H1 (cell line): ENCODE data around the gene PRKCA. TPM values are rescaled to one million over a fixed set of nuclear protein-coding genes. Genes with fewer than 3 reads are reported as not detected.
A peak's percentile ranks its signal among the peaks of the same experiment; 100 is the strongest.

Source experiments
- CTCF ChIA-PET: fragments of 300-600 bp; sonication (Branson Sonifier 250); formaldehyde crosslinking; loops from one replicate; lab custom pipeline; 2021; ENCODE audit not compliant: partially characterized antibody; lab: Charles Lee
- POLR2A ChIA-PET: fragments of 300-600 bp; sonication (Branson Sonifier 250); formaldehyde crosslinking; loops from one replicate; lab custom pipeline; 2021; ENCODE audit warnings: inconsistent platforms; ENCODE audit not compliant: partially characterized antibody; lab: Charles Lee
- DNase-seq, 2 experiments: peaks; one replicate each; pipeline versions ENCODE4 v3.0.0 to v3.0.0-alpha.2; 2010 to 2022; ENCODE audit warnings: low spot score in 2 of 2, low read depth in 1 of 2, mixed read lengths in 1 of 2
- FAIRE-seq: peaks from 2 replicates; lab custom pipeline; 2011; peaks lifted over from hg19 to GRCh38; lab: Jason Lieb, UNC
- H2AFZ ChIP-seq: 2 replicates; pipeline ENCODE4 v1.8.1; 2012; ENCODE audit warnings: low read length, inconsistent platforms
- H2AK5ac ChIP-seq: 2 replicates; pipeline ENCODE4 v1.6.1; 2013; ENCODE audit warnings: low read depth, low read length
- H2BK120ac ChIP-seq: replicated peaks from 2 replicates; pipeline ENCODE3; 2013; ENCODE audit warnings: low read depth, low read length, inconsistent platforms
- H2BK12ac ChIP-seq: 2 replicates; pipeline ENCODE4 v1.6.1; 2013; ENCODE audit warnings: low read depth, low read length
- H2BK15ac ChIP-seq: 2 replicates; pipeline ENCODE4 v1.6.1; 2013; ENCODE audit warnings: low read length
- H2BK20ac ChIP-seq: 2 replicates; pipeline ENCODE4 v1.6.1; 2013; ENCODE audit warnings: low read length
- H2BK5ac ChIP-seq: 2 replicates; pipeline ENCODE4 v1.6.1; 2013; ENCODE audit warnings: low read depth, low read length
- H3K14ac ChIP-seq: 2 replicates; pipeline ENCODE4 v1.6.1; 2013; ENCODE audit warnings: inconsistent platforms; ENCODE audit not compliant: insufficient read length
- H3K18ac ChIP-seq: 2 replicates; pipeline ENCODE4 v1.6.1; 2013; ENCODE audit warnings: low read length; ENCODE audit errors: extremely low read depth
- H3K23ac ChIP-seq: 2 replicates; pipeline ENCODE4 v1.6.1; 2013; ENCODE audit warnings: inconsistent platforms; ENCODE audit not compliant: insufficient read length
- H3K23me2 ChIP-seq: 2 replicates; pipeline ENCODE4 v1.6.1; 2013; ENCODE audit warnings: low read depth, low read length
- H3K27ac ChIP-seq: 2 replicates; pipeline ENCODE4 v1.6.1; 2011; ENCODE audit warnings: low read depth, low read length, inconsistent platforms
- H3K27me3 ChIP-seq, 4 experiments: replicated peaks in 1 of 4; 1 replicate in 1 of 4; 2 replicates in 3 of 4; pipeline versions ENCODE4 v1.6.1 to v1.8.1; 2011 to 2013; ENCODE audit warnings: low read length in 3 of 4, mild to moderate bottlenecking in 3 of 4, inconsistent platforms in 2 of 4, mixed read lengths in 2 of 4, moderate library complexity in 1 of 4; ENCODE audit not compliant: control insufficient read depth in 3 of 4, insufficient read depth in 3 of 4; ENCODE audit errors: extremely low read depth in 1 of 4
- H3K36me3 ChIP-seq, 4 experiments: 2 replicates each; pipeline versions ENCODE4 v1.6.1 to v1.8.1; 2011 to 2013; ENCODE audit warnings: mild to moderate bottlenecking in 4 of 4, low read length in 3 of 4, moderate library complexity in 2 of 4, control low read depth in 1 of 4, inconsistent platforms in 1 of 4; ENCODE audit not compliant: insufficient read depth in 4 of 4, control insufficient read depth in 2 of 4
- H3K4ac ChIP-seq: replicated peaks from 2 replicates; pipeline ENCODE3; 2013; ENCODE audit warnings: low read length, low read depth, mixed read lengths, inconsistent platforms; ENCODE audit not compliant: insufficient read length
- H3K4me1 ChIP-seq, 4 experiments: replicated peaks in 1 of 4; 1 replicate in 1 of 4; 2 replicates in 3 of 4; pipeline versions ENCODE4 v1.6.1 to v1.8.1; 2011 to 2013; ENCODE audit warnings: low read length in 3 of 4, inconsistent platforms in 2 of 4, mixed read lengths in 1 of 4; ENCODE audit not compliant: insufficient read depth in 4 of 4, control insufficient read depth in 3 of 4
- H3K4me2 ChIP-seq, 2 experiments: 2 replicates each; pipeline versions ENCODE4 v1.6.1 to v1.8.1; 2011 to 2013; ENCODE audit warnings: low read depth in 2 of 2, low read length in 2 of 2, control low read depth in 1 of 2, inconsistent platforms in 1 of 2, mild to moderate bottlenecking in 1 of 2; ENCODE audit not compliant: insufficient read depth in 1 of 2
- H3K4me3 ChIP-seq, 4 experiments: fragments of 200-600, 300-600 bp in 1 of 4; sonication (generic), shearing (Covaris generic), sonication (Bioruptor Twin) in 1 of 4; 2 replicates each; pipeline versions ENCODE4 v1.5.1 to v1.8.1; 2011 to 2016; ENCODE audit warnings: low read length in 4 of 4, low read depth in 3 of 4, control low read depth in 2 of 4, inconsistent platforms in 2 of 4, mild to moderate bottlenecking in 2 of 4, mixed read lengths in 1 of 4, moderate library complexity in 1 of 4; ENCODE audit not compliant: insufficient read depth in 2 of 4; ENCODE audit errors: extremely low read depth in 1 of 4
- H3K56ac ChIP-seq: replicated peaks from 2 replicates; pipeline ENCODE3; 2013; ENCODE audit warnings: low read depth, mild to moderate bottlenecking, mixed read lengths, low read length, inconsistent platforms; ENCODE audit not compliant: insufficient read length
- H3K79me1 ChIP-seq: 2 replicates; pipeline ENCODE4 v1.6.1; 2013; ENCODE audit warnings: low read depth, low read length, control low read depth
- H3K79me2 ChIP-seq, 2 experiments: 2 replicates each; pipeline versions ENCODE4 v1.6.1 to v1.8.1; 2012 to 2013; ENCODE audit warnings: low read length in 2 of 2, mild to moderate bottlenecking in 2 of 2, inconsistent platforms in 1 of 2; ENCODE audit not compliant: insufficient read depth in 2 of 2, control insufficient read depth in 1 of 2
- H3K9ac ChIP-seq, 4 experiments: replicated peaks in 1 of 4; 1 replicate in 1 of 4; 2 replicates in 3 of 4; pipeline versions ENCODE4 v1.6.1 to v1.8.1; 2011 to 2013; ENCODE audit warnings: low read depth in 3 of 4, low read length in 3 of 4, control low read depth in 2 of 4, mild to moderate bottlenecking in 2 of 4, moderate library complexity in 2 of 4, inconsistent platforms in 1 of 4; ENCODE audit errors: extremely low read depth in 1 of 4
- H3K9me3 ChIP-seq, 2 experiments: 2 replicates each; pipeline versions ENCODE4 v1.6.1 to v1.8.1; 2012 to 2013; ENCODE audit warnings: mild to moderate bottlenecking in 2 of 2, moderate library complexity in 2 of 2, control low read depth in 1 of 2, inconsistent platforms in 1 of 2, low read depth in 1 of 2, low read length in 1 of 2, mixed read lengths in 1 of 2; ENCODE audit not compliant: insufficient read depth in 2 of 2
- H4K20me1 ChIP-seq, 2 experiments: replicated peaks in 1 of 2; 2 replicates each; pipeline versions ENCODE3 to v1.8.1; 2011 to 2013; ENCODE audit warnings: inconsistent platforms in 2 of 2, low read length in 2 of 2, mild to moderate bottlenecking in 1 of 2; ENCODE audit not compliant: insufficient read depth in 2 of 2, control insufficient read depth in 1 of 2
- H4K5ac ChIP-seq: 2 replicates; pipeline ENCODE4 v1.6.1; 2013; ENCODE audit warnings: low read length, low read depth, mixed read lengths, inconsistent platforms; ENCODE audit not compliant: insufficient read length
- H4K8ac ChIP-seq: 2 replicates; pipeline ENCODE4 v1.8.0; 2013; ENCODE audit warnings: mild to moderate bottlenecking, moderate library complexity, low read length, inconsistent platforms; ENCODE audit not compliant: insufficient read depth; ENCODE audit errors: extremely low read depth
- H4K91ac ChIP-seq: replicated peaks from 2 replicates; pipeline ENCODE3; 2013; ENCODE audit warnings: low read length, mixed read lengths, inconsistent platforms; ENCODE audit not compliant: insufficient read length
- POLR2AphosphoS5 ChIP-seq: IDR thresholded peaks from 2 replicates; pipeline ENCODE4 v1.6.1; 2011; ENCODE audit warnings: low read depth, low read length
- RAD21 ChIP-seq, 2 experiments: IDR thresholded peaks in 1 of 2; conservative IDR thresholded peaks in 1 of 2; 2 replicates each; pipeline ENCODE4 v1.6.1; 2011; ENCODE audit warnings: low read depth in 2 of 2, low read length in 2 of 2, improper control_type of control experiment in 1 of 2, inconsistent platforms in 1 of 2, mild to moderate bottlenecking in 1 of 2, moderate library complexity in 1 of 2
- SIRT6 ChIP-seq: IDR thresholded peaks from one replicate; pipeline ENCODE4 v1.7.1; 2012; ENCODE audit warnings: low read length, inconsistent platforms
- WGBS, 2 experiments: shearing (Covaris generic) in 1 of 2; methylation state at CpG; one replicate each; pipeline versions ENCODE4 v1.1.6 to v1.1.7; 2013 to 2015; ENCODE audit warnings: low lambda C conversion rate in 2 of 2, mixed read lengths in 2 of 2, inconsistent platforms in 1 of 2, low coverage in 1 of 2, missing lambda C conversion rate in 1 of 2; ENCODE audit not compliant: insufficient replicate concordance in 2 of 2, insufficient coverage in 1 of 2, insufficient read length in 1 of 2; ENCODE audit errors: extremely low coverage in 1 of 2, missing lambda C conversion rate in 1 of 2; 5-methylcytosine and 5-hydroxymethylcytosine counted together
- polyA plus RNA-seq, 7 experiments: library from polyadenylated mRNA; depleted of rRNA in 3 of 7; stranded (reverse) in 5 of 7; unstranded in 2 of 7; fragments of >200 nt in 5 of 7; fragments of 200-250 nt in 2 of 7; gene quantifications; 1 replicate in 5 of 7; 2 replicates in 1 of 7; 4 replicates in 1 of 7; pipeline versions ENCODE4 v1.2.1 to v1.2.3, GENCODE V29; 2011 to 2013; ENCODE audit warnings: missing spikeins in 2 of 7, mixed read lengths in 2 of 7
- total RNA-seq: library from RNA; stranded (reverse); fragmentation: NEBNext Ultra II Directional; extraction: Animal tissue kit (Norgen Biotek cat#: 25700); gene quantifications from 2 replicates; pipeline ENCODE4 v1.2.1, GENCODE V29; 2021
- TF ChIP-seq, protein P1 (sequence below), 3 experiments: IDR thresholded peaks; 1 replicate in 2 of 3; 2 replicates in 1 of 3; pipeline versions ENCODE4 v1.5.1 to v1.6.1; 2011; ENCODE audit warnings: low read length in 3 of 3, mild to moderate bottlenecking in 3 of 3, inconsistent platforms in 2 of 3, low read depth in 1 of 3, moderate library complexity in 1 of 3; ENCODE audit not compliant: insufficient read depth in 1 of 3; ENCODE audit errors: control extremely low read depth in 1 of 3
- TF ChIP-seq, protein P2 (sequence below): IDR thresholded peaks from 2 replicates; pipeline ENCODE4 v1.6.1; 2011; ENCODE audit warnings: low read length, improper control_type of control experiment
- TF ChIP-seq, protein P3 (sequence below): IDR thresholded peaks from 2 replicates; pipeline ENCODE4 v1.6.1; 2011; ENCODE audit warnings: low read depth, mild to moderate bottlenecking, low read length; ENCODE audit not compliant: insufficient read depth

Gene PRKCA
- total and polyA plus RNA-seq, 2 of the 8 experiments (the other 6 are each of a cell fraction or from before 2014, with no cell fraction given), result 5.8 to 17.8 TPM

DNA sequence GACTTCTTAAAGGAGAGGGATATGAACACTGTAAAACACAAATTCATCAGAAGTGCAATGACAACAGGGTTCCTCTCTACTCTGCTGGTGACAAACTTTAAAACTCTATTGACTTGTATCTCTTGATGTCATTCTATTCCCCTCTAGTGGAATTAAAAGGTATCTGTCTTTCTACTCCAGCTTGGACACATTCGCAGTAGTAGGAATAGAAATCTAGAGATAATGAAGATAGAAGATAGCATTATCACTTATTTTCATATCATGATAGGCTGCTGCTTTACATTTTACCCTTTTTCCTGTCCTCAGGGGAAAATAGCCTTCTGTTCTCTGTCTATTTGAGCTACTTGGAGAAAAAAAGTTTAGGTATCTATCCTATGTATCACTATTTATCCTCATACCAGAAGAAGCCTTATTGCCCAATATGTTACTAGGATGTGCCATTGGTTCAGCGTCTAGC, 322.9 kb downstream of the PRKCA start:
- no peak overlapping the region for H3K4me3 ChIP-seq
- H3K36me3 ChIP-seq, result no peaks in the 10 kb centered on the region
- H3K56ac ChIP-seq, result no peak overlapping the region
- H4K20me1 ChIP-seq, result no peaks in the 10 kb centered on the region
- DNase-seq (no peak), FAIRE-seq (no peak)
- H3K79me1 ChIP-seq, result no peaks in the 10 kb centered on the region
- H2BK15ac ChIP-seq, result no peak overlapping the region
- H4K5ac ChIP-seq, result no peak overlapping the region
- no peak overlapping the region for H3K18ac ChIP-seq
- no peak overlapping the region for H2AFZ ChIP-seq
- CTCF ChIA-PET, result interaction anchor here (0.6 to 1.6 kb wide), 12 partner anchors 10 to 709 kb away, joined by 3 to 6 read pairs (median 3); no protein-coding TSS in a partner anchor
- TF ChIP-seq SIRT6 (no peak), POLR2AphosphoS5 (no peak), RAD21 (IDR thresholded peaks at IDR 0.05 in 1 of 2, conservative IDR thresholded peaks at IDR 0.05 in 1 of 2; ENCODE audit: low read depth in 2 of 2, low read length in 2 of 2) (peak; percentile 80)
- TF ChIP-seq, protein P1, sequence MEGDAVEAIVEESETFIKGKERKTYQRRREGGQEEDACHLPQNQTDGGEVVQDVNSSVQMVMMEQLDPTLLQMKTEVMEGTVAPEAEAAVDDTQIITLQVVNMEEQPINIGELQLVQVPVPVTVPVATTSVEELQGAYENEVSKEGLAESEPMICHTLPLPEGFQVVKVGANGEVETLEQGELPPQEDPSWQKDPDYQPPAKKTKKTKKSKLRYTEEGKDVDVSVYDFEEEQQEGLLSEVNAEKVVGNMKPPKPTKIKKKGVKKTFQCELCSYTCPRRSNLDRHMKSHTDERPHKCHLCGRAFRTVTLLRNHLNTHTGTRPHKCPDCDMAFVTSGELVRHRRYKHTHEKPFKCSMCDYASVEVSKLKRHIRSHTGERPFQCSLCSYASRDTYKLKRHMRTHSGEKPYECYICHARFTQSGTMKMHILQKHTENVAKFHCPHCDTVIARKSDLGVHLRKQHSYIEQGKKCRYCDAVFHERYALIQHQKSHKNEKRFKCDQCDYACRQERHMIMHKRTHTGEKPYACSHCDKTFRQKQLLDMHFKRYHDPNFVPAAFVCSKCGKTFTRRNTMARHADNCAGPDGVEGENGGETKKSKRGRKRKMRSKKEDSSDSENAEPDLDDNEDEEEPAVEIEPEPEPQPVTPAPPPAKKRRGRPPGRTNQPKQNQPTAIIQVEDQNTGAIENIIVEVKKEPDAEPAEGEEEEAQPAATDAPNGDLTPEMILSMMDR (IDR thresholded peaks at IDR 0.05; ENCODE audit: control extremely low read depth in 1 of 3, insufficient read depth in 1 of 3, low read depth in 1 of 3, low read length in 3 of 3), result peak in 2 of 3 experiments; percentile 45 to 47; a peak in 2 of 4 replicates
- TF ChIP-seq, protein P2, sequence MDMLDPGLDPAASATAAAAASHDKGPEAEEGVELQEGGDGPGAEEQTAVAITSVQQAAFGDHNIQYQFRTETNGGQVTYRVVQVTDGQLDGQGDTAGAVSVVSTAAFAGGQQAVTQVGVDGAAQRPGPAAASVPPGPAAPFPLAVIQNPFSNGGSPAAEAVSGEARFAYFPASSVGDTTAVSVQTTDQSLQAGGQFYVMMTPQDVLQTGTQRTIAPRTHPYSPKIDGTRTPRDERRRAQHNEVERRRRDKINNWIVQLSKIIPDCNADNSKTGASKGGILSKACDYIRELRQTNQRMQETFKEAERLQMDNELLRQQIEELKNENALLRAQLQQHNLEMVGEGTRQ, result no peak
- TF ChIP-seq, protein P3, sequence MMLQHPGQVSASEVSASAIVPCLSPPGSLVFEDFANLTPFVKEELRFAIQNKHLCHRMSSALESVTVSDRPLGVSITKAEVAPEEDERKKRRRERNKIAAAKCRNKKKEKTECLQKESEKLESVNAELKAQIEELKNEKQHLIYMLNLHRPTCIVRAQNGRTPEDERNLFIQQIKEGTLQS, result no peak
- H3K4ac ChIP-seq, result no peak overlapping the region
- H3K23ac ChIP-seq, result no peak overlapping the region
- no peak overlapping the region for H2BK20ac ChIP-seq
- H3K79me2 ChIP-seq, result no peaks in the 10 kb centered on the region
- H2AK5ac ChIP-seq, result no peak overlapping the region
- H3K9ac ChIP-seq, result no peak overlapping the region
- H4K8ac ChIP-seq, result no peak overlapping the region
- H4K91ac ChIP-seq, result no peak overlapping the region
- no peak overlapping the region for H3K27ac ChIP-seq
- H3K27me3 ChIP-seq, result no peaks in the 10 kb centered on the region
- no peaks in the 10 kb centered on the region for H3K4me1 ChIP-seq
- 84% methylated on average over 2 of the region's 2 CpGs; no CpG with 5 or more reads in 1 of the 2 experiments for WGBS, 2 experiments
- no peak overlapping the region for H2BK120ac ChIP-seq
- H2BK12ac ChIP-seq, result no peak overlapping the region
- no peak overlapping the region for H2BK5ac ChIP-seq
- H3K14ac ChIP-seq, result no peak overlapping the region
- H3K4me2 ChIP-seq, result no peak overlapping the region
- POLR2A ChIA-PET, result no interaction called here
- H3K9me3 ChIP-seq, result no peaks in the 10 kb centered on the region
- no peaks in the 10 kb centered on the region for H3K23me2 ChIP-seq
